Upper lobe of left lung (tissue), 4 donors: Measurements from ENCODE around the gene TMEM198.

ENCODE experiments used
- CTCF ChIP-seq, 6 experiments: fragments of 450-650 bp in 4 of 6; fragments of 200-600 bp in 2 of 6; sonication (generic) in 2 of 6; IDR thresholded peaks; one replicate each; pipeline ENCODE4 v1.5.1; 2016 to 2019; ENCODE audit warnings: antibody characterized with exemption in 6 of 6
- EP300 ChIP-seq, 4 donors: sonication (generic); formaldehyde crosslinking; IDR thresholded peaks; one replicate each; pipeline ENCODE4 v1.5.1; 2017; ENCODE audit warnings: antibody characterized with exemption in 4 of 4, control low read depth in 2 of 4
- POLR2A ChIP-seq, 4 donors: fragments of 450-650 bp; IDR thresholded peaks; one replicate each; pipeline ENCODE4 v1.5.1; 2016 to 2017; ENCODE audit warnings: antibody characterized with exemption in 4 of 4, mild to moderate bottlenecking in 2 of 4

- TF ChIP-seq CTCF (IDR thresholded peaks at IDR 0.05) (no peak), POLR2A (IDR thresholded peaks at IDR 0.05) (no peak), EP300 (IDR thresholded peaks at IDR 0.05) (no peak)
These were observed 19.6 kb downstream of the TMEM198 start for GRCh38 chr2:219563271-219563928.
